Cardiac muscle cell (in vitro differentiated cells and primary cell): ENCODE results near the gene KCNIP3. TPM values are rescaled to one million over a fixed set of nuclear protein-coding genes. Genes with fewer than 3 reads are reported as not detected.

Experiments
- DNase-seq, 2 donors: peaks; one replicate each; pipeline versions ENCODE4 v3.0.0 to v3.0.0-alpha.2; 2010 to 2017; ENCODE audit warnings: low read depth in 1 of 2, low spot score in 1 of 2
- H3K27ac ChIP-seq: fragments of 200-600 bp; sonication (generic); 2 replicates; pipeline ENCODE4 v1.5.1; 2016
- H3K27me3 ChIP-seq: fragments of 200-600 bp; sonication (generic); 2 replicates; pipeline ENCODE4 v1.6.0; 2016; ENCODE audit warnings: control low read depth
- H3K36me3 ChIP-seq: fragments of 200-600 bp; sonication (generic); 2 replicates; pipeline ENCODE4 v1.5.1; 2016; ENCODE audit warnings: control low read depth
- H3K4me1 ChIP-seq: fragments of 200-600 bp; sonication (generic); 2 replicates; pipeline ENCODE4 v1.8.1; 2017; ENCODE audit warnings: low read depth, mild to moderate bottlenecking, mixed run types
- H3K4me3 ChIP-seq: fragments of 200-600 bp; sonication (generic); 2 replicates; pipeline ENCODE4 v1.5.1; 2016; ENCODE audit warnings: mild to moderate bottlenecking
- H3K9me3 ChIP-seq: fragments of 200-600 bp; sonication (generic); 2 replicates; pipeline ENCODE4 v1.5.1; 2017; ENCODE audit warnings: low read depth, mild to moderate bottlenecking, control low read depth
- polyA plus RNA-seq: library from polyadenylated mRNA; unstranded; fragments of >200 nt; fragmentation: Nextera tagmentation; extraction: Ambion mirVana; gene quantifications from 2 replicates; pipeline ENCODE4 v1.2.1, GENCODE V29; 2016
- total RNA-seq: library from RNA; depleted of rRNA; stranded (reverse); fragments of >200 nt; gene quantifications from 2 replicates; pipeline ENCODE4 v1.2.3, GENCODE V29; 2016
- TF ChIP-seq, protein P1 (sequence below): IDR thresholded peaks from 2 replicates; pipeline ENCODE4 v1.5.1; 2012; ENCODE audit warnings: low read depth, mild to moderate bottlenecking, low read length

Gene KCNIP3
- total and polyA plus RNA-seq, 2 experiments from 2014 or later: 1.2 to 5.2 TPM

GRCh38 chr2:95329891-95330793, 33.0 kb downstream of the KCNIP3 start:
- H3K27me3 ChIP-seq: no peaks in the 10 kb centered on the region
- peaks cover 3% of the 10 kb centered on the region for H3K4me1 ChIP-seq

DNA sequence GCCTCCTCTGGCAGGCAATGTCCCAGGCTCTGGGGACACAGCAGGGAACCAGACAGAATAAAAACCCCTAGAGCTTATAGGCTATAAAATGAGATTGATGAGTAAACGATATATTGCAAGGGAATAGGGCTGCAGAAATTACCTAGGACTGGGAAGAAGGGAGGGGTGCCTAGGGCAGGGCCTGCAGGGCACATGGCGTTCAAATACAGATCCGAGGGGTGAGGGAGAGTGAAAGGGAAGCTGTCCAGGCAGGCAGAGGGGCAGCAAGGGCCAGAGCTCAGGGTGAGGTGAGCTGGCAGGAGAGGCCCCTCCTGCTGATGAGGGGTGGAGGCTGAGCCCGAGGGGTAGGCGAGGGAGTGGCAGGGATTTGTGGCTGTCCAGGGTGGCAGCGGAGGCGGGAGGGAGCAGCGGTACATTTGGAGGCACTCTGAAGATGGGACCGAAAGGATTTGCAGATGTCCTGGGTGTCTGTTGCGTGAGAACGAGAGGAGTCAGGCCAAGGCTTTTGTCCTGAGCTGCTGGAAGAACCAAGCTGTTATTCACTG, 33.7 kb downstream of the KCNIP3 start:
- peaks cover 3% of the 10 kb centered on the region for H3K4me1 ChIP-seq
- DNase-seq: no peak
- H3K27ac ChIP-seq: no peak overlapping the region
- no peaks in the 10 kb centered on the region for H3K36me3 ChIP-seq
- TF ChIP-seq, protein P1, sequence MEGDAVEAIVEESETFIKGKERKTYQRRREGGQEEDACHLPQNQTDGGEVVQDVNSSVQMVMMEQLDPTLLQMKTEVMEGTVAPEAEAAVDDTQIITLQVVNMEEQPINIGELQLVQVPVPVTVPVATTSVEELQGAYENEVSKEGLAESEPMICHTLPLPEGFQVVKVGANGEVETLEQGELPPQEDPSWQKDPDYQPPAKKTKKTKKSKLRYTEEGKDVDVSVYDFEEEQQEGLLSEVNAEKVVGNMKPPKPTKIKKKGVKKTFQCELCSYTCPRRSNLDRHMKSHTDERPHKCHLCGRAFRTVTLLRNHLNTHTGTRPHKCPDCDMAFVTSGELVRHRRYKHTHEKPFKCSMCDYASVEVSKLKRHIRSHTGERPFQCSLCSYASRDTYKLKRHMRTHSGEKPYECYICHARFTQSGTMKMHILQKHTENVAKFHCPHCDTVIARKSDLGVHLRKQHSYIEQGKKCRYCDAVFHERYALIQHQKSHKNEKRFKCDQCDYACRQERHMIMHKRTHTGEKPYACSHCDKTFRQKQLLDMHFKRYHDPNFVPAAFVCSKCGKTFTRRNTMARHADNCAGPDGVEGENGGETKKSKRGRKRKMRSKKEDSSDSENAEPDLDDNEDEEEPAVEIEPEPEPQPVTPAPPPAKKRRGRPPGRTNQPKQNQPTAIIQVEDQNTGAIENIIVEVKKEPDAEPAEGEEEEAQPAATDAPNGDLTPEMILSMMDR: no peak
- H3K9me3 ChIP-seq: no peaks in the 10 kb centered on the region
- no peak overlapping the region for H3K4me3 ChIP-seq
- no peaks in the 10 kb centered on the region for H3K27me3 ChIP-seq

More at GRCh38 chr2:95329891-95330793, 33.0 kb downstream of the KCNIP3 start:
- H3K27ac ChIP-seq: no peak overlapping the region
- H3K9me3 ChIP-seq: no peaks in the 10 kb centered on the region
- no peak for DNase-seq
- TF ChIP-seq, protein P1: no peak
- no peak overlapping the region for H3K4me3 ChIP-seq
- no peaks in the 10 kb centered on the region for H3K36me3 ChIP-seq

GRCh38 chr2:95331606-95332005, 34.5 kb downstream of the KCNIP3 start:
- TF ChIP-seq, protein P1: no peak
- Histone ChIP-seq H3K4me3 (no peak overlapping the region), H3K36me3 (no peaks in the 10 kb centered on the region), H3K27ac (no peak overlapping the region), H3K4me1 (peaks cover 3% of the 10 kb centered on the region), H3K9me3 (no peaks in the 10 kb centered on the region), H3K27me3 (no peaks in the 10 kb centered on the region)
- DNase-seq: no peak

- no peak for DNase-seq
- Histone ChIP-seq H3K4me1 (peaks cover 3% of the 10 kb centered on the region), H3K27me3 (no peaks in the 10 kb centered on the region), H3K9me3 (no peaks in the 10 kb centered on the region), H3K36me3 (no peaks in the 10 kb centered on the region), H3K4me3 (no peak overlapping the region), H3K27ac (no peak overlapping the region)
- TF ChIP-seq, protein P1: no peak
Measured at GRCh38 chr2:95332036-95332435, 34.9 kb downstream of the KCNIP3 start.

- Histone ChIP-seq H3K4me3 (no peak overlapping the region), H3K9me3 (no peaks in the 10 kb centered on the region), H3K27me3 (no peaks in the 10 kb centered on the region), H3K4me1 (peaks cover 3% of the 10 kb centered on the region), H3K27ac (no peak overlapping the region), H3K36me3 (no peaks in the 10 kb centered on the region)
- TF ChIP-seq, protein P1: no peak
- no peak for DNase-seq
Measured at GRCh38 chr2:95333056-95333455, 35.9 kb downstream of the KCNIP3 start.
